B cell (primary cell): Measurements from ENCODE around the gene BRINP2. TPM values are rescaled to one million over a fixed set of nuclear protein-coding genes. Genes with fewer than 3 reads are reported as not detected.

Experiments used
- ATAC-seq: fragments of 200-7000 bp; cut with Tn5 transposase; one replicate; pipeline ENCODE4 v1.10.0; 2021; ENCODE audit warnings: low read depth, mild to moderate bottlenecking, moderate number of reproducible peaks, moderate library complexity
- CTCF ChIA-PET: fragments of 350-600 bp; sonication (Branson Sonifier 250); formaldehyde crosslinking; loops from one replicate; lab custom pipeline; 2021; ENCODE audit warnings: antibody characterized with exemption, inconsistent platforms; lab: Charles Lee
- POLR2A ChIA-PET: fragments of 350-600 bp; sonication (Branson Sonifier 250); formaldehyde crosslinking; loops from one replicate; lab custom pipeline; 2021; ENCODE audit warnings: antibody characterized with exemption; lab: Charles Lee
- DNase-seq: peaks from one replicate; pipeline ENCODE4 v3.0.0; 2013
- H2AFZ ChIP-seq: 2 replicates; pipeline ENCODE4 v1.6.1; 2012; ENCODE audit warnings: mild to moderate bottlenecking, low read depth, low read length; ENCODE audit not compliant: insufficient read depth, poor library complexity, severe bottlenecking
- H3K27ac ChIP-seq, 2 donors: 1 replicate in 1 of 2; 2 replicates in 1 of 2; pipeline ENCODE4 v1.5.1; 2012 to 2013; ENCODE audit warnings: low read length in 2 of 2, mild to moderate bottlenecking in 2 of 2, moderate library complexity in 1 of 2
- H3K27me3 ChIP-seq, 4 experiments: fragments of 200-600 bp in 1 of 4; sonication (generic) in 1 of 4; replicated peaks in 1 of 4; 1 replicate in 2 of 4; 2 replicates in 2 of 4; pipeline versions ENCODE4 v1.6.1 to v1.7.0; 2013 to 2016; ENCODE audit warnings: low read length in 3 of 4, mild to moderate bottlenecking in 2 of 4, mixed read lengths in 1 of 4, moderate library complexity in 1 of 4; ENCODE audit not compliant: insufficient read depth in 4 of 4, control insufficient read depth in 3 of 4; ENCODE audit errors: control extremely low read depth in 1 of 4
- H3K36me3 ChIP-seq, 2 experiments: replicated peaks in 1 of 2; 1 replicate in 1 of 2; 2 replicates in 1 of 2; pipeline versions ENCODE4 v1.6.1 to v1.7.1; 2013; ENCODE audit warnings: low read length in 1 of 2; ENCODE audit not compliant: insufficient read depth in 2 of 2, control insufficient read depth in 1 of 2; ENCODE audit errors: control extremely low read depth in 1 of 2, extremely low read depth in 1 of 2
- H3K4me1 ChIP-seq, 2 donors: fragments of 200-600 bp in 1 of 2; sonication (generic) in 1 of 2; 1 replicate in 1 of 2; 2 replicates in 1 of 2; pipeline versions ENCODE4 v1.5.1 to v1.6.1; 2013 to 2017; ENCODE audit warnings: low read length in 2 of 2; ENCODE audit not compliant: control insufficient read depth in 2 of 2, insufficient read depth in 2 of 2
- H3K4me2 ChIP-seq: replicated peaks from 2 replicates; pipeline ENCODE3; 2012; ENCODE audit warnings: mild to moderate bottlenecking, low read depth, low read length; ENCODE audit not compliant: poor library complexity, severe bottlenecking
- H3K4me3 ChIP-seq, 5 experiments: fragments of 200-600 bp in 1 of 5; sonication (generic) in 1 of 5; 1 replicate in 3 of 5; 2 replicates in 2 of 5; pipeline versions ENCODE4 v1.5.1 to v1.7.0; 2011 to 2016; ENCODE audit warnings: low read length in 4 of 5, mild to moderate bottlenecking in 4 of 5, low read depth in 2 of 5, control low read depth in 1 of 5, moderate library complexity in 1 of 5; ENCODE audit not compliant: insufficient read depth in 1 of 5; ENCODE audit errors: control extremely low read depth in 1 of 5, extremely low read depth in 1 of 5
- H3K79me2 ChIP-seq: fragments of 200-600 bp; sonication (generic); one replicate; pipeline ENCODE4 v1.6.0; 2016; ENCODE audit warnings: low read length; ENCODE audit not compliant: control insufficient read depth, insufficient read depth
- H3K9ac ChIP-seq: fragments of 200-600 bp; sonication (generic); 2 replicates; pipeline ENCODE4 v1.6.1; 2017; ENCODE audit warnings: mild to moderate bottlenecking, low read length, moderate library complexity
- H3K9me3 ChIP-seq, 3 donors: one replicate each; pipeline versions ENCODE4 v1.6.1 to v1.7.1; 2013; ENCODE audit warnings: low read length in 2 of 3; ENCODE audit not compliant: control insufficient read depth in 2 of 3, insufficient read depth in 1 of 3; ENCODE audit errors: control extremely low read depth in 1 of 3
- H4K20me1 ChIP-seq: 2 replicates; pipeline ENCODE4 v1.6.0; 2012; ENCODE audit warnings: mild to moderate bottlenecking, low read length; ENCODE audit not compliant: insufficient read depth, control insufficient read depth, poor library complexity, severe bottlenecking
- H3K27ac Mint-ChIP-seq: one replicate; pipeline ENCODE4 v1.8.0; 2021; ENCODE audit warnings: mixed read lengths
- H3K27me3 Mint-ChIP-seq: one replicate; pipeline ENCODE4 v1.8.0; 2021; ENCODE audit warnings: mixed read lengths
- H3K4me1 Mint-ChIP-seq: one replicate; pipeline ENCODE4 v1.8.0; 2021; ENCODE audit warnings: mixed read lengths
- H3K4me3 Mint-ChIP-seq: one replicate; pipeline ENCODE4 v1.8.0; 2021; ENCODE audit warnings: mixed read lengths
- H3K9me3 Mint-ChIP-seq: one replicate; pipeline ENCODE4 v1.8.0; 2022; ENCODE audit warnings: mixed read lengths; ENCODE audit not compliant: insufficient read depth
- EZH2 ChIP-seq: IDR thresholded peaks from 2 replicates; pipeline ENCODE4 v1.6.1; 2012; ENCODE audit warnings: borderline replicate concordance, low read depth, mild to moderate bottlenecking, moderate library complexity, low read length; ENCODE audit not compliant: insufficient read depth, poor library complexity, severe bottlenecking
- WGBS: methylation state at CpG from one replicate; pipeline ENCODE4 v1.1.5; 2013; ENCODE audit warnings: missing lambda C conversion rate; ENCODE audit not compliant: insufficient coverage; 5-methylcytosine and 5-hydroxymethylcytosine counted together
- intact Hi-C: fragments of 100-400 bp; cut with micrococcal nuclease; formaldehyde crosslinking; loops from one replicate; pipeline ENCODE4 v1.10.0; 2022
- polyA plus RNA-seq: library from polyadenylated mRNA; depleted of rRNA; stranded (reverse); fragments of >200 nt; gene quantifications from 2 replicates; pipeline ENCODE4 v1.2.3, GENCODE V29; 2012
- total RNA-seq, 2 donors: library from RNA; stranded (reverse); fragments of 120-200 nt in 1 of 2; gene quantifications; 1 replicate in 1 of 2; 2 replicates in 1 of 2; pipeline versions ENCODE4 v1.2.3 to v1.2.4, GENCODE V29; 2013 to 2022
- TF ChIP-seq, protein P1 (sequence below): fragments of 200-600 bp; IDR thresholded peaks from one replicate; pipeline ENCODE4 v1.8.0; 2022; ENCODE audit warnings: antibody characterized with exemption, mild to moderate bottlenecking

Gene BRINP2
- total and polyA plus RNA-seq, 2 donors (not counting 1 experiment from before 2014, with no cell fraction given) = not detected

DNA sequence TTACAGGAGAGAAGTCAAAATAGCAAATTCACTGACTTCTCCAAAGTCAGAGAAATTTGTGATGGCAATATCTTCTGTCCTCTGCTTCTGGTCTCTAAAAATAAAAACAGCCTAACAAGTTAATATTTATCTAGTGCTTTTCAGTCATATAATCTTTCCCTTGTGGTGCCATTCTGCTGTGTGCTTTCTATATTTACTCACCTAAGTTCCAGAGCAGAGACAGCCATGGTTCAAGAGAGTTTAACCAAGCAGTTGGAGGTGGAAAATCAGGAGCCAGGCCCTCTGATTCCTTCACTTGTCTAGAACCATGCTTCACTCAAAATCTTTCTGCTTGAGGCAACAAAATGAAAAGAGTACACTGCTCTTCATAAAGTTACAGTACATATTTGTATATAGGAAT is 39.3 kb downstream of the BRINP2 start:
- no peaks in the 10 kb centered on the region for H3K79me2 ChIP-seq
- POLR2A ChIA-PET = no interaction called here
- H3K27me3 ChIP-seq = no peaks in the 10 kb centered on the region
- H3K4me3 ChIP-seq = no peak overlapping the region
- H2AFZ ChIP-seq = no peak overlapping the region
- no peak overlapping the region for H3K27ac ChIP-seq
- Mint-ChIP-seq H3K4me3 (no peak overlapping the region), H3K4me1 (no peaks in the 10 kb centered on the region), H3K9me3 (no peaks in the 10 kb centered on the region), H3K27ac (no peak overlapping the region), H3K27me3 (no peaks in the 10 kb centered on the region)
- H3K4me1 ChIP-seq = no peaks in the 10 kb centered on the region
- H3K4me2 ChIP-seq = no peak overlapping the region
- DNase-seq (no peak), ATAC-seq (no peak)
- no peaks in the 10 kb centered on the region for H3K36me3 ChIP-seq
- CTCF ChIA-PET = no interaction called here
- TF ChIP-seq EZH2 = no peak
- H3K9me3 ChIP-seq = peaks cover 0 to 3% (median 0%) of the 10 kb centered on the region in 3 donors
- intact Hi-C loops = no loop called here
- no peaks in the 10 kb centered on the region for H4K20me1 ChIP-seq
- H3K9ac ChIP-seq = no peak overlapping the region

DNA sequence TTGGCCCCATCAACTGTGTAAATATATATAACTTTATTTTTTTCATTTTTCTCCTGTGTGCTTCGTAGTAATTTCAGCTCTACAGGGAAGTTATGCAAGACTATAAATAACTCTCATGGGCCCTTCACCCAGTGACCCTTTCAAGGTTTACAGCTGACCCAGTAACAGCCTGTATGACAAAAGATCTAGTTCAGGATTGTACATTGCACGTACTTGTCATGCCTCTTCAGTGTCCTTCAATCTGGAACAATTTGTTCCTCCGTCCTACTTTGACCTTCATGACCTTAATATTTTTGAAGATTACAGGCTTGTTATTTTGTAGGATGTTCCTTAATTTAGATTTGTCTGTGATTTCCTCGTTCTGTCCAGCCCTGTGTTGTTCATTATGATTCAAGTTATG is 40.5 kb downstream of the BRINP2 start:
- ChIA-PET POLR2A (no interaction called here), CTCF (no interaction called here)
- Histone ChIP-seq H3K79me2 (no peaks in the 10 kb centered on the region), H3K4me1 (no peaks in the 10 kb centered on the region), H3K27ac (no peak overlapping the region), H3K9me3 (peaks cover 0 to 3% (median 0%) of the 10 kb centered on the region in 3 donors), H3K4me2 (no peak overlapping the region), H3K9ac (no peak overlapping the region), H3K36me3 (no peaks in the 10 kb centered on the region), H2AFZ (no peak overlapping the region), H3K4me3 (no peak overlapping the region), H3K27me3 (no peaks in the 10 kb centered on the region), H4K20me1 (no peaks in the 10 kb centered on the region)
- peaks cover 3% of the 10 kb centered on the region for H3K9me3 Mint-ChIP-seq
- DNase-seq (no peak), ATAC-seq (no peak)
- WGBS = 33% methylated on average over 1 of the region's 4 CpGs
- TF ChIP-seq, protein P1, sequence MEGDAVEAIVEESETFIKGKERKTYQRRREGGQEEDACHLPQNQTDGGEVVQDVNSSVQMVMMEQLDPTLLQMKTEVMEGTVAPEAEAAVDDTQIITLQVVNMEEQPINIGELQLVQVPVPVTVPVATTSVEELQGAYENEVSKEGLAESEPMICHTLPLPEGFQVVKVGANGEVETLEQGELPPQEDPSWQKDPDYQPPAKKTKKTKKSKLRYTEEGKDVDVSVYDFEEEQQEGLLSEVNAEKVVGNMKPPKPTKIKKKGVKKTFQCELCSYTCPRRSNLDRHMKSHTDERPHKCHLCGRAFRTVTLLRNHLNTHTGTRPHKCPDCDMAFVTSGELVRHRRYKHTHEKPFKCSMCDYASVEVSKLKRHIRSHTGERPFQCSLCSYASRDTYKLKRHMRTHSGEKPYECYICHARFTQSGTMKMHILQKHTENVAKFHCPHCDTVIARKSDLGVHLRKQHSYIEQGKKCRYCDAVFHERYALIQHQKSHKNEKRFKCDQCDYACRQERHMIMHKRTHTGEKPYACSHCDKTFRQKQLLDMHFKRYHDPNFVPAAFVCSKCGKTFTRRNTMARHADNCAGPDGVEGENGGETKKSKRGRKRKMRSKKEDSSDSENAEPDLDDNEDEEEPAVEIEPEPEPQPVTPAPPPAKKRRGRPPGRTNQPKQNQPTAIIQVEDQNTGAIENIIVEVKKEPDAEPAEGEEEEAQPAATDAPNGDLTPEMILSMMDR = no peak
- TF ChIP-seq EZH2 = no peak
- intact Hi-C loops = no loop called here
- no peak overlapping the region for H3K4me3 Mint-ChIP-seq
- H3K4me1 Mint-ChIP-seq = no peaks in the 10 kb centered on the region
- no peak overlapping the region for H3K27ac Mint-ChIP-seq
- H3K27me3 Mint-ChIP-seq = no peaks in the 10 kb centered on the region
